Testis (tissue), 3 donors: ENCODE data around the gene CEP85L. TPM values are rescaled to one million over a fixed set of nuclear protein-coding genes. Genes with fewer than 3 reads are reported as not detected.

ENCODE experiments used
- DNase-seq: peaks from one replicate; pipeline ENCODE4 v3.0.0-alpha.2; 2019
- H3K27ac ChIP-seq, 2 donors: fragments of 200-600 bp; sonication (generic); one replicate each; pipeline ENCODE4 v1.5.1; 2019
- H3K27me3 ChIP-seq: fragments of 200-600 bp; sonication (generic); one replicate; pipeline ENCODE4 v1.5.1; 2019
- H3K36me3 ChIP-seq: fragments of 200-600 bp; sonication (generic); one replicate; pipeline ENCODE4 v1.5.1; 2017; ENCODE audit warnings: low read depth; ENCODE audit errors: missing control alignments
- H3K4me1 ChIP-seq: fragments of 200-600 bp; sonication (generic); one replicate; pipeline ENCODE4 v1.5.1; 2019
- H3K4me3 ChIP-seq, 2 donors: fragments of 200-600 bp; sonication (generic); one replicate each; pipeline ENCODE4 v1.5.1; 2017 to 2019
- H3K9me3 ChIP-seq: fragments of 200-600 bp; sonication (generic); one replicate; pipeline ENCODE4 v1.5.1; 2017
- CTCF ChIP-seq, 3 experiments: fragments of 450-650 bp in 2 of 3; fragments of 200-600 bp in 1 of 3; sonication (generic) in 1 of 3; IDR thresholded peaks; one replicate each; pipeline ENCODE4 v1.5.1; 2016 to 2019; ENCODE audit warnings: antibody characterized with exemption in 3 of 3, mild to moderate bottlenecking in 2 of 3, moderate library complexity in 1 of 3
- POLR2A ChIP-seq: fragments of 450-650 bp; IDR thresholded peaks from one replicate; pipeline ENCODE4 v1.6.1; 2017; ENCODE audit warnings: antibody characterized with exemption, mild to moderate bottlenecking, moderate library complexity
- WGBS, 2 donors: methylation state at CpG; one replicate each; pipeline ENCODE4 v1.1.5; 2018; 5-methylcytosine and 5-hydroxymethylcytosine counted together
- intact Hi-C: fragments of 100-400 bp; cut with DNase I; formaldehyde crosslinking; loops from one replicate; pipeline ENCODE4 v1.15.1; 2023; ENCODE audit warnings: low total_unique reads
- polyA plus RNA-seq: library from polyadenylated mRNA; stranded (reverse); fragments of 350-450 nt; fragmentation: Illumina TruSeq; extraction: RNeasy Lipid Tissue Mini Kit (QIAGEN cat#74804); gene quantifications from one replicate; pipeline ENCODE4 v1.2.3, GENCODE V29; 2014; ENCODE audit warnings: low read depth, low replicate concordance; ENCODE audit not compliant: insufficient read depth
- total RNA-seq, 2 donors: library from RNA; depleted of rRNA; stranded (reverse); fragments of >200 nt; gene quantifications; one replicate each; pipeline ENCODE4 v1.2.3, GENCODE V29; 2016

CEP85L gene
- total and polyA plus RNA-seq, 3 donors from 2014 or later = 63.7 to 80.7 (median 78.8) TPM

GRCh38 chr6:118672678-118673077 lies 21.3 kb upstream of the CEP85L start:
- H3K4me1 ChIP-seq = no peaks in the 10 kb centered on the region
- DNase-seq = no peak
- no peak overlapping the region for H3K4me3 ChIP-seq
- WGBS, 2 donors = 82 to 93% methylated on average over 2 of the region's 2 CpGs
- H3K27me3 ChIP-seq = no peaks in the 10 kb centered on the region
- no peak overlapping the region for H3K27ac ChIP-seq
- intact Hi-C loops = no loop called here
- no peak for TF ChIP-seq CTCF (IDR thresholded peaks at IDR 0.05)
- TF ChIP-seq POLR2A = no peak
- H3K36me3 ChIP-seq = no peaks in the 10 kb centered on the region
- H3K9me3 ChIP-seq = no peaks in the 10 kb centered on the region

GRCh38 chr6:118669561-118669960 lies 18.2 kb upstream of the CEP85L start:
- Histone ChIP-seq H3K27ac (no peak overlapping the region), H3K36me3 (no peaks in the 10 kb centered on the region), H3K27me3 (no peaks in the 10 kb centered on the region), H3K4me3 (no peak overlapping the region), H3K9me3 (no peaks in the 10 kb centered on the region), H3K4me1 (no peaks in the 10 kb centered on the region)
- 92 to 100% methylated on average over 1 of the region's 1 CpG for WGBS, 2 donors
- no peak for DNase-seq
- intact Hi-C loops = no loop called here
- TF ChIP-seq CTCF (IDR thresholded peaks at IDR 0.05) (no peak), POLR2A (no peak)

- WGBS, 2 donors = 42 to 50% methylated on average over 1 of the region's 1 CpG
- H3K9me3 ChIP-seq = no peaks in the 10 kb centered on the region
- TF ChIP-seq CTCF (IDR thresholded peaks at IDR 0.05) = no peak
- no peak for TF ChIP-seq POLR2A
- no peak overlapping the region for H3K4me3 ChIP-seq
- no peaks in the 10 kb centered on the region for H3K4me1 ChIP-seq
- no peak overlapping the region for H3K27ac ChIP-seq
- intact Hi-C loops = no loop called here
- no peak for DNase-seq
- no peaks in the 10 kb centered on the region for H3K36me3 ChIP-seq
- no peaks in the 10 kb centered on the region for H3K27me3 ChIP-seq
These were observed 17.5 kb upstream of the CEP85L start for GRCh38 chr6:118668761-118669385.

GRCh38 chr6:118667988-118668387 lies 16.6 kb upstream of the CEP85L start:
- no peak for DNase-seq
- no peaks in the 10 kb centered on the region for H3K27me3 ChIP-seq
- no peak for TF ChIP-seq POLR2A
- TF ChIP-seq CTCF (IDR thresholded peaks at IDR 0.05) = no peak
- H3K36me3 ChIP-seq = no peaks in the 10 kb centered on the region
- no peak overlapping the region for H3K27ac ChIP-seq
- no peaks in the 10 kb centered on the region for H3K4me1 ChIP-seq
- no peaks in the 10 kb centered on the region for H3K9me3 ChIP-seq
- intact Hi-C loops = no loop called here
- 53 to 71% methylated on average over 1 of the region's 1 CpG for WGBS, 2 donors
- H3K4me3 ChIP-seq = no peak overlapping the region

GRCh38 chr6:118665011-118665410 lies 13.6 kb upstream of the CEP85L start:
- H3K9me3 ChIP-seq = no peaks in the 10 kb centered on the region
- no peak for DNase-seq
- H3K4me1 ChIP-seq = no peaks in the 10 kb centered on the region
- intact Hi-C loops = no loop called here
- 32 to 55% methylated on average over 3 of the region's 3 CpGs for WGBS, 2 donors
- no peaks in the 10 kb centered on the region for H3K36me3 ChIP-seq
- H3K27me3 ChIP-seq = no peaks in the 10 kb centered on the region
- TF ChIP-seq POLR2A (no peak), CTCF (IDR thresholded peaks at IDR 0.05) (no peak)
- H3K27ac ChIP-seq = peak overlapping the region in 1 of 2 donors; percentile 42
- H3K4me3 ChIP-seq = peak overlapping the region in 1 of 2 donors; percentile 21
